GM12878 (cell line): ENCODE data around the gene AQP5. TPM values are rescaled to one million over a fixed set of nuclear protein-coding genes. Genes with fewer than 3 reads are reported as not detected.

Source experiments
- ATAC-seq: fragments of 200-7000 bp; cut with Tn5 transposase; 3 replicates; pipeline ENCODE4 v1.9.1; 2020; ENCODE audit warnings: mild to moderate bottlenecking, moderate library complexity
- BruUV-seq: library from RNA; stranded (reverse); fragments of 400-500 nt; replicated peaks from 2 replicates; lab custom pipeline; 2021; lab: Mats Ljungman, UMichigan
- CTCF ChIA-PET: fragments of 300-600 bp; sonication (Branson Sonifier 250); formaldehyde crosslinking; extraction: SDS; loops from one replicate; lab custom pipeline; 2021; ENCODE audit warnings: inconsistent platforms; lab: Yijun Ruan, JAX
- POLR2A ChIA-PET: fragments of 350-600 bp; formaldehyde crosslinking; extraction: SDS; loops from one replicate; lab custom pipeline; 2021; ENCODE audit warnings: inconsistent platforms; lab: Charles Lee
- RAD21 ChIA-PET: fragments of 300-600 bp; sonication (Branson Sonifier 250); formaldehyde crosslinking; loops from one replicate; lab custom pipeline; 2023; ENCODE audit warnings: antibody characterized with exemption; ENCODE audit not compliant: unreplicated experiment; lab: Charles Lee
- SMC1A ChIA-PET: fragments of 300-600 bp; sonication (Branson Sonifier 250); formaldehyde crosslinking; loops from one replicate; lab custom pipeline; 2023; ENCODE audit not compliant: unreplicated experiment, uncharacterized antibody; lab: Charles Lee
- DNase-seq: peaks from one replicate; pipeline ENCODE4 v3.0.0-alpha.2; 2011; ENCODE audit warnings: low read depth, low spot score
- FAIRE-seq: peaks from 3 replicates; lab custom pipeline; 2011; peaks lifted over from hg19 to GRCh38; lab: Jason Lieb, UNC
- H2AFZ ChIP-seq: 2 replicates; pipeline ENCODE4 v1.6.0; 2011; ENCODE audit warnings: low read depth, low read length, control low read depth; ENCODE audit not compliant: control insufficient read depth
- H3K27ac ChIP-seq: 2 replicates; pipeline ENCODE4 v1.5.1; 2011; ENCODE audit warnings: control low read depth; ENCODE audit not compliant: control insufficient read depth, insufficient read depth
- H3K27me3 ChIP-seq, 2 experiments: replicated peaks in 1 of 2; 2 replicates each; pipeline versions ENCODE4 v1.6.0 to v1.6.1; 2011; ENCODE audit warnings: low read length in 1 of 2; ENCODE audit not compliant: control insufficient read depth in 2 of 2, insufficient read depth in 2 of 2
- H3K36me3 ChIP-seq, 2 experiments: 2 replicates each; pipeline ENCODE4 v1.5.1; 2011; ENCODE audit warnings: low read length in 1 of 2; ENCODE audit not compliant: control insufficient read depth in 2 of 2, insufficient read depth in 2 of 2
- H3K4me1 ChIP-seq: 2 replicates; pipeline ENCODE4 v1.6.1; 2011; ENCODE audit warnings: mild to moderate bottlenecking, low read length, moderate library complexity, mixed read lengths; ENCODE audit not compliant: control insufficient read depth, insufficient read depth
- H3K4me2 ChIP-seq: 2 replicates; pipeline ENCODE4 v1.6.0; 2011; ENCODE audit warnings: control low read depth; ENCODE audit not compliant: control insufficient read depth, insufficient read depth
- H3K4me3 ChIP-seq: fragments of 200-600 bp; sonication (generic); 2 replicates; pipeline ENCODE4 v1.5.1; 2016
- H3K79me2 ChIP-seq: 2 replicates; pipeline ENCODE4 v1.6.0; 2011; ENCODE audit warnings: low read length; ENCODE audit not compliant: control insufficient read depth, insufficient read depth
- H3K9ac ChIP-seq: 2 replicates; pipeline ENCODE4 v1.8.0; 2011; ENCODE audit warnings: low read length, control low read depth, mixed read lengths; ENCODE audit not compliant: control insufficient read depth, insufficient read depth
- H3K9me3 ChIP-seq: replicated peaks from 3 replicates; pipeline ENCODE4 v1.5.1; 2011; ENCODE audit warnings: mild to moderate bottlenecking, low read length; ENCODE audit not compliant: control insufficient read depth, insufficient read depth
- H4K20me1 ChIP-seq: 2 replicates; pipeline ENCODE4 v1.6.0; 2011; ENCODE audit not compliant: control insufficient read depth, insufficient read depth
- CBX5 ChIP-seq: sonication (generic); IDR thresholded peaks from 2 replicates; pipeline ENCODE4 v1.6.1; 2016; ENCODE audit warnings: low read depth, moderate library complexity, mild to moderate bottlenecking, inconsistent platforms
- ETV6 ChIP-seq, 2 experiments: fragments of 450-650 bp in 1 of 2; IDR thresholded peaks in 1 of 2; conservative IDR thresholded peaks in 1 of 2; 2 replicates each; pipeline ENCODE4 v1.6.1; 2014; ENCODE audit warnings: antibody characterized with exemption in 1 of 2, borderline replicate concordance in 1 of 2, low read depth in 1 of 2, mild to moderate bottlenecking in 1 of 2, moderate library complexity in 1 of 2
- FOS ChIP-seq: IDR thresholded peaks from 3 replicates; pipeline ENCODE4 v1.6.1; 2011; ENCODE audit warnings: borderline replicate concordance; ENCODE audit not compliant: insufficient read length; ENCODE audit errors: extremely low read depth
- NFIC ChIP-seq: IDR thresholded peaks from 2 replicates; pipeline ENCODE4 v1.6.1; 2012; ENCODE audit warnings: low read depth, mild to moderate bottlenecking, inconsistent platforms, low read length, moderate library complexity
- NR2F1 ChIP-seq: fragments of 450-650 bp; conservative IDR thresholded peaks from 2 replicates; pipeline ENCODE4 v1.6.1; 2017; ENCODE audit warnings: mild to moderate bottlenecking
- SMC3 ChIP-seq: IDR thresholded peaks from 2 replicates; pipeline ENCODE4 v1.6.1; 2011; ENCODE audit warnings: low read length, improper control_type of control experiment, borderline replicate concordance
- ZNF217 ChIP-seq: fragments of 450-650 bp; IDR thresholded peaks from 2 replicates; pipeline ENCODE4 v1.6.1; 2017; ENCODE audit warnings: antibody characterized with exemption, mild to moderate bottlenecking
- WGBS: methylation state at CpG from one replicate; pipeline ENCODE4 v1.1.6; 2016; ENCODE audit warnings: low lambda C conversion rate; ENCODE audit not compliant: insufficient replicate concordance, insufficient coverage; ENCODE audit errors: missing lambda C conversion rate; 5-methylcytosine and 5-hydroxymethylcytosine counted together
- in situ Hi-C: fragments of 300-500 bp; cut with MboI; formaldehyde crosslinking; loops from 9 replicates; pipeline ENCODE4 v1.14.3; 2018; ENCODE audit warnings: mixed read lengths
- intact Hi-C: fragments of 100-400 bp; cut with micrococcal nuclease; formaldehyde crosslinking; loops from one replicate; pipeline ENCODE4 v1.14.2; 2022; ENCODE audit not compliant: unreplicated experiment
- polyA plus RNA-seq, 11 experiments: library from polyadenylated mRNA; depleted of rRNA in 4 of 11; unstranded in 6 of 11; stranded (reverse) in 5 of 11; fragments of >200 nt; fragmentation: Nextera tagmentation in 4 of 11; fragmentation: Illumina TruSeq in 1 of 11; extraction: Ambion mirVana in 4 of 11; extraction: Trizol in 1 of 11; gene quantifications; 1 replicate in 1 of 11; 2 replicates in 10 of 11; pipeline versions ENCODE4 v1.2.1 to v1.2.3, GENCODE V29; 2011 to 2016; ENCODE audit warnings: inconsistent platforms in 2 of 11, missing spikeins in 2 of 11, low read depth in 1 of 11
- total RNA-seq, 4 experiments: library from RNA; depleted of rRNA in 3 of 4; stranded (reverse); fragments of >200 nt in 3 of 4; fragmentation: Illumina TruSeq in 1 of 4; extraction: Trizol in 1 of 4; gene quantifications; 2 replicates each; pipeline versions ENCODE4 v1.2.1 to v1.2.3, GENCODE V29; 2013 to 2021
- TF ChIP-seq, protein P1 (sequence below): IDR thresholded peaks from 2 replicates; pipeline ENCODE4 v1.6.1; 2011; ENCODE audit warnings: borderline replicate concordance, low read depth, mild to moderate bottlenecking, moderate library complexity, low read length; ENCODE audit not compliant: insufficient read depth, poor library complexity, severe bottlenecking
- TF ChIP-seq, protein P2 (sequence below): IDR thresholded peaks from 2 replicates; pipeline ENCODE4 v1.6.1; 2011; ENCODE audit warnings: borderline replicate concordance, low read depth, mild to moderate bottlenecking, moderate library complexity, mixed read lengths, low read length; ENCODE audit not compliant: insufficient read depth; ENCODE audit errors: extremely low read length
- TF ChIP-seq, protein P3 (sequence below): fragments of 450-650 bp; IDR thresholded peaks from 2 replicates; pipeline ENCODE4 v1.6.1; 2017; ENCODE audit warnings: borderline replicate concordance

The AQP5 gene
- total and polyA plus RNA-seq, 10 of the 15 experiments (the other 5 are each of a cell fraction or from before 2014, with no cell fraction given): not detected

GRCh38 chr12:49932533-49933130 is 29.0 kb upstream of the AQP5 start (continued):
- no peak for TF ChIP-seq NFIC
- TF ChIP-seq, protein P1, sequence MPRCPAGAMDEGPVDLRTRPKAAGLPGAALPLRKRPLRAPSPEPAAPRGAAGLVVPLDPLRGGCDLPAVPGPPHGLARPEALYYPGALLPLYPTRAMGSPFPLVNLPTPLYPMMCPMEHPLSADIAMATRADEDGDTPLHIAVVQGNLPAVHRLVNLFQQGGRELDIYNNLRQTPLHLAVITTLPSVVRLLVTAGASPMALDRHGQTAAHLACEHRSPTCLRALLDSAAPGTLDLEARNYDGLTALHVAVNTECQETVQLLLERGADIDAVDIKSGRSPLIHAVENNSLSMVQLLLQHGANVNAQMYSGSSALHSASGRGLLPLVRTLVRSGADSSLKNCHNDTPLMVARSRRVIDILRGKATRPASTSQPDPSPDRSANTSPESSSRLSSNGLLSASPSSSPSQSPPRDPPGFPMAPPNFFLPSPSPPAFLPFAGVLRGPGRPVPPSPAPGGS: no peak

DNA sequence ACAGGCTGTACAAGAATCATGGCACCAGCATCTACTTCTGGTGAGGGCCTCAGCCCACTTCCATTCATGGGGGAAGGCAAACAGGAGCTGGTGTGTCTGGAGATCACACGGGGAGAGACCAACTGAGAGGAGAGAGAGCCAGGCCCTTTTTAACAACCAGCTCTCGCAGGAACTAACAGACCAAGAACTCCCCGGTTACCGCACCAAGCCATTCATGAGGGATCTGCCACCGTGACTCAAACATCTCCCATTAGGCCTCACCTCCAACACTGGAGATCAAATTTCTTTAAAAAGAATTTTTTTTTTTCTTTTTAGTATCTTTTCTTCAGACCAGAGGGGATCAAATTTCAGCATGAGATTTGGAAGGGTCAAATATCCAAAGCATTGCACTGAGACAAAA is 27.9 kb upstream of the AQP5 start:
- Histone ChIP-seq H3K79me2 (no peaks in the 10 kb centered on the region), H3K27ac (no peak overlapping the region), H3K27me3 (peaks cover 1 to 3% of the 10 kb centered on the region in 2 experiments; a peak in 2 of 4 replicates), H3K36me3 (no peaks in the 10 kb centered on the region), H3K9me3 (no peaks in the 10 kb centered on the region), H4K20me1 (no peaks in the 10 kb centered on the region), H2AFZ (no peak overlapping the region)
- ChIA-PET POLR2A (no interaction called here), SMC1A (interaction anchor here (3.1 kb wide), 1 partner anchor 12 kb away, joined by 8 read pairs; no protein-coding TSS in a partner anchor)
- in situ Hi-C loops: no loop called here
- no TSS peak for BruUV-seq
- ATAC-seq (no peak), FAIRE-seq (no peak)
- intact Hi-C loops: no loop called here
- TF ChIP-seq ZNF217 (no peak), SMC3 (no peak), ETV6 (conservative IDR thresholded peaks at IDR 0.05 in 1 of 2, IDR thresholded peaks at IDR 0.05 in 1 of 2; ENCODE audit: borderline replicate concordance in 1 of 2, low read depth in 1 of 2) (no peak), NR2F1 (no peak), FOS (no peak), CBX5 (no peak)
- TF ChIP-seq, protein P2, sequence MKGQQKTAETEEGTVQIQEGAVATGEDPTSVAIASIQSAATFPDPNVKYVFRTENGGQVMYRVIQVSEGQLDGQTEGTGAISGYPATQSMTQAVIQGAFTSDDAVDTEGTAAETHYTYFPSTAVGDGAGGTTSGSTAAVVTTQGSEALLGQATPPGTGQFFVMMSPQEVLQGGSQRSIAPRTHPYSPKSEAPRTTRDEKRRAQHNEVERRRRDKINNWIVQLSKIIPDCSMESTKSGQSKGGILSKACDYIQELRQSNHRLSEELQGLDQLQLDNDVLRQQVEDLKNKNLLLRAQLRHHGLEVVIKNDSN: no peak
- TF ChIP-seq, protein P3, sequence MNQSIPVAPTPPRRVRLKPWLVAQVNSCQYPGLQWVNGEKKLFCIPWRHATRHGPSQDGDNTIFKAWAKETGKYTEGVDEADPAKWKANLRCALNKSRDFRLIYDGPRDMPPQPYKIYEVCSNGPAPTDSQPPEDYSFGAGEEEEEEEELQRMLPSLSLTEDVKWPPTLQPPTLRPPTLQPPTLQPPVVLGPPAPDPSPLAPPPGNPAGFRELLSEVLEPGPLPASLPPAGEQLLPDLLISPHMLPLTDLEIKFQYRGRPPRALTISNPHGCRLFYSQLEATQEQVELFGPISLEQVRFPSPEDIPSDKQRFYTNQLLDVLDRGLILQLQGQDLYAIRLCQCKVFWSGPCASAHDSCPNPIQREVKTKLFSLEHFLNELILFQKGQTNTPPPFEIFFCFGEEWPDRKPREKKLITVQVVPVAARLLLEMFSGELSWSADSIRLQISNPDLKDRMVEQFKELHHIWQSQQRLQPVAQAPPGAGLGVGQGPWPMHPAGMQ: no peak
- TF ChIP-seq, all 136 proteins: peak for 0
- CTCF ChIA-PET: interaction anchor here (1.3 to 1.9 kb wide), 2 partner anchors 11 to 73 kb away, joined by 3 to 6 read pairs; no protein-coding TSS in a partner anchor
- DNase-seq: no peak
- WGBS: 50% methylated on average over 5 of the region's 5 CpGs
- H3K4me1 ChIP-seq: no peaks in the 10 kb centered on the region
- H3K4me2 ChIP-seq: no peak overlapping the region
- H3K4me3 ChIP-seq: no peak overlapping the region
- RAD21 ChIA-PET: interaction anchor here (0.9 kb wide), 1 partner anchor 122 kb away, joined by 3 read pairs; no protein-coding TSS in a partner anchor
- no peak overlapping the region for H3K9ac ChIP-seq
